NCI-H1694 (cell line): Measurements from ENCODE around the gene SLC5A1.

Experiments used
- DNase-seq: peaks from one replicate; lab custom pipeline; 2025; lab: John Stamatoyannopoulos, UW

Gene SLC5A1

GRCh38 chr22:32042924-32043323, at the start of gene SLC5A1:
Gene SLC5A1 (plus strand): TSS chr22:32043261. CDS start chr22:32043282, 21 bp downstream.
- DNase-seq, result no peak

GRCh38 chr22:31995046-31995445, 48.0 kb upstream of the SLC5A1 start:
- DNase-seq, result no peak

GRCh38 chr22:31995807-31996206, 47.3 kb upstream of the SLC5A1 start:
- DNase-seq, result no peak

GRCh38 chr22:31998784-31999385, 44.2 kb upstream of the SLC5A1 start:
- no peak for DNase-seq

- no peak for DNase-seq
These were observed 42.9 kb upstream of the SLC5A1 start for GRCh38 chr22:32000181-32000580.

- no peak for DNase-seq
These were observed 37.6 kb upstream of the SLC5A1 start for GRCh38 chr22:32005453-32005852.

- no peak for DNase-seq
These were observed 29.9 kb upstream of the SLC5A1 start for GRCh38 chr22:32013200-32013599.

- no peak for DNase-seq
These were observed 27.0 kb upstream of the SLC5A1 start for GRCh38 chr22:32016081-32016480.

- no peak for DNase-seq
These were observed 25.0 kb upstream of the SLC5A1 start for GRCh38 chr22:32018056-32018455.

- no peak for DNase-seq
These were observed 22.9 kb upstream of the SLC5A1 start for GRCh38 chr22:32020117-32020516.

- no peak for DNase-seq
These were observed 21.3 kb upstream of the SLC5A1 start for GRCh38 chr22:32021716-32022115.

- no peak for DNase-seq
These were observed 19.7 kb upstream of the SLC5A1 start for GRCh38 chr22:32023251-32023827.

- DNase-seq, result no peak
These were observed 18.3 kb upstream of the SLC5A1 start for GRCh38 chr22:32024796-32025195.

- DNase-seq, result no peak
These were observed 12.4 kb upstream of the SLC5A1 start for GRCh38 chr22:32030518-32031247.

GRCh38 chr22:32031466-32031865, 11.6 kb upstream of the SLC5A1 start:
- no peak for DNase-seq

GRCh38 chr22:32034275-32034674, 8.8 kb upstream of the SLC5A1 start:
- no peak for DNase-seq

- no peak for DNase-seq
These were observed 5.8 kb upstream of the SLC5A1 start for GRCh38 chr22:32037236-32037635.

GRCh38 chr22:32040324-32040904, 2.6 kb upstream of the SLC5A1 start:
- no peak for DNase-seq

- no peak for DNase-seq
These were observed 330 bp downstream of the SLC5A1 start for GRCh38 chr22:32043391-32043790.

GRCh38 chr22:32044477-32044876, 1.4 kb downstream of the SLC5A1 start:
- no peak for DNase-seq

GRCh38 chr22:32044913-32045312, 1.9 kb downstream of the SLC5A1 start:
- DNase-seq, result no peak

- no peak for DNase-seq
These were observed 5.0 kb downstream of the SLC5A1 start for GRCh38 chr22:32048069-32048468.
